Activated T-cell treated with anti-CD3 and anti-CD28 coated beads for 24 hours (primary cell): ENCODE data around the gene PTTG1.

Source experiments
- DNase-seq: peaks from one replicate; pipeline ENCODE4 v3.0.0-alpha.2; 2020; ENCODE audit warnings: low read depth

Gene PTTG1

DNA sequence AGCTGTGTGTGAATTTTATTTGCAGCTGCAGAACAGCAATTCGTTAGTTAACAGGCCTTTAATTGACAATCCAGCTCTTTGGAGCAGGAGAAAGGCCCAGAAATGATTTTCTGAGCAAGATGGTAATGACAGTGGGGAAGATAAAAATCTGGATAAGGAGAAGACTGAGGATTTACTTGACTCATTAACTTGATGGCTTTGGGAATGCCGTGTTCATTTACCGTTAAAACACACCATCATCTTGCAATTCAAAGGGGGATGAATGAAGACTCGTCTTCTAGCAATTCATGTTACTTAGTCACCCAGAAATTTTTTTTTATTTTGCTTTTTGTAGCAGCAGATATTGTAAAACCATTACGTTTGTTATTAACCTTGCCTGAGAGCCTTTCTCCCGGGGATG is 52.0 kb downstream of the PTTG1 start:
- no peak for DNase-seq

DNA sequence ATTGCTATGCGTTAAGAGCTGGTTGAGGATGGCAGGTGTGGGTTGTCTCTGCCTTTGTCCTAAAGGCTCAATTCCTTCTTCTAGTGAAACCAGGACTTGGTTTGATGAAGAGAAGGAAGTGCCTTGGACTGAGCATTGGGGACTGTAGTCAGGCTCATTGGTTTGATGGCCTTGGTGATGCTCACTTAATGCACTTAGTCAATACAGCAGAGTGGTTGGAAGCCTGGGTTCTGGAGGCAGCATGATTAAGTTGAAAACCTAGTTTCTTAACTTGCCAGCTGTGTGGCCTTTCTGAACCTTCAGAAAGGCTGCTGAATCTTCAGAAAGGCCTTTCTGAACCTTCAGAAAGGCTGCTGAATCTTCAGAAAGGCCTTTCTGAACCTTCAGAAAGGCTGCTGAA is 52.4 kb downstream of the PTTG1 start:
- no peak for DNase-seq

DNA sequence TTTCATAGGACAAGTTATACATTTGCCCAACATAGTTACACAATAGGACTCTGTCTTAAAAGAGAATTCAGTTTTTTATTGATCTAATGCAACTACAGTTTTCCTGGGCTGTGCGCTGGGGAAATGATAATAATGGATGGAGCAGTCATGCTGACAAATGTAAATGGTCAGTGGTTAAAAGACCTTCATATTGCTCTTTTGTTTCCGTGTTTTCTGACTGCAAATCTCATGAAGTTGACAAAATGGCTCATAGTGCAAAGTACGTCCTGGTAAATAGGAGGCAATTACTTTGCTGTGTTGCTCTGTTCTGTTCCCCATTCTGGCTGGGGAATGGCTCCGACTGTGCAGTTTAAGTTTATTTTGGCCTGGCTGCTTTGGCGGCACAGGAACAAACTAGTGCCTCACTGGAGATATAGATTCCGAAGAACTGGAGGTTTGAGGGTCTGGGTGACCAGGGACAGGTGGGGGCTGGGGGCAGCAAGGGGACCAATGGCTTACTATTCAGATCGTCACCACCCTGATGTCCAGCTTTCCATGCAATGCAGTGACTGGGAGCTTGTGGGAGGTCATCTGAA is 54.3 kb downstream of the PTTG1 start:
- DNase-seq, result no peak

DNA sequence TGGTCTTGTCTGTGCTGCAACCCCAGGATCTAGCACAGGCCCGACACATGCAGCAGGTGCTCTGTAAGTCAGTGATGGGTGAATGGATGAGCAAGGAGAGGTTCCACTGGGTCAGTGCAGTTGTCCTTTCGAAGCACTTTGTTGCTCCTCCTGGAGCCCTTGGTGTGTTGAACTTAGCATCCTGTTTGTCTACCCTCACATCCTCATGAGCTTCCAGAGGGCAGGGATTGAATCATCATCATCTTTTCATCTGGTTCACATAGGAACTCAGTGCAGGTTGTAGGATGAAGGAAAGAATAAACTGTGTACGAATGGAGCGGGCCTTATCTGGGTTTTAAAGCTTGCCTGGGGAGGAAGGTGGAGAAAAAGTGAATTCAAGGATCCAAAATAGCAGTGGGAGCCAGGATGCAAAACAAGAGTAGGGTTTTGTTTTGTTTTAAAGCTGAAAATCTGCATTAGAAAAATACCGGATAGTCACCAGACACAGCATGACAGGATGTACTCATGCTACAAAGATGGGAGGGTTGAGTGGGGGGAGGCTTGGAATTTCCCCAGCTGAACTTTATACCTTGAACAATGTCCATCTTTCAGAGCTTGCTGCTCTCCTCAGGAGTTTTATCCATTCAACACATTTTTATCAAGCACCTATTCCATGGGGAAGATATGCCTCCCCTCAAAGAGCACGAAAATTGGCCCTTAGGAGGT is 55.8 kb downstream of the PTTG1 start:
- no peak for DNase-seq

DNA sequence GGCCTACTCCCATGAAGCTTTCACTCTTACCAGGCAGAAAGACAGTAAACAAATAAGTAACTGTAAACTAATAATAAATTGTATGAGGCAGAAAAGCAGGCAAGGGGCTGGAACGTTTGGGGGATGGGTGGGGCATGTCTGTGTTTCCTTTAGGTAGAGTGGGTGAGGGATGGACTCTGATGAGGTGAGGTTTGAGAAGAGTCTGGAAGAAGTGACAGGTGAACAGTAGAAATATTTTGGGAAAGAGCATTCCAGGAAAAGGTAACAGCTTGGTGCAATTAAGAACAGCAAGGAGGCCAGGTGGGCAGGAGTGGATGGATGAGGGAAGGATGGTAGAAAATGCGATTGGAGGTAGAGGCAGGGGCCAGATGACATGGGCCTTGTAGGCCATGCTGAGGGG is 56.5 kb downstream of the PTTG1 start:
- DNase-seq, result no peak
